ENCODE results near the gene FGD5.

The FGD5 gene

DNA sequence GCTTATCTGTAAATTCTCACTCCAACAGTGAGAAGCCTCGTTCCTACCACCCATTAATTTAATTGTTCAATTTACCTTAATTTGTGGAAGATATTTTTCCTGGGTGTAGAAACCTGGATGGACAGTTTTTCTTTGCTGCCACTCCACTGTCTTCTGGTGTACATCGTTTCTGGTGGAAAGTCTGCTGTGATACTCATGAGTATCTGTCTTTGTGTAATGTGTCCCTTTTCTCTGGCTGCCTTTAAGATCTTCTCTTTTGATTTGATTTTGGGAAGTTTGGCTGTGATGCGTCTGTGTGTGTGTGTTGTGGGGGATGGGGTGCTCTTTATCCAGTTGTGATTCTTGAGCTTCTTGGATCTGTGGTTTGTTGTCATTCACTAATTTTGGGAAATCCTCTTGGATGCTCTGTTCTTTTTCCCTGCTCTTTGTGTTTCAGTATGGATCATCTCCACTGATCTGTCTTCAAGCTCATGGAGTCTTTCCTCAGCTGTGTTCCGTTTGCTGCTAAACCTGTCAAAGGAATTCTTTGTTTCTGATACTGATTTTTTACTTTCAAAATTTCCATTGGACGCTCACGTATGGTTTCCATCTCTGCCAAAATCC lies 86.4 kb downstream of the FGD5 start:
- no peak overlapping the region for H3K27ac Mint-ChIP-seq
- no peaks in the 10 kb centered on the region for H3K27me3 Mint-ChIP-seq
- H3K36me3 Mint-ChIP-seq (ENCODE audit: low read depth), result no peaks in the 10 kb centered on the region
- no peaks in the 10 kb centered on the region for H3K4me1 Mint-ChIP-seq (ENCODE audit: low read depth)
- intact Hi-C loops (cut with micrococcal nuclease), result no loop called here
- H3K4me3 Mint-ChIP-seq, result no peak overlapping the region
- peaks cover 14% of the 10 kb centered on the region for H3K9me3 Mint-ChIP-seq

DNA sequence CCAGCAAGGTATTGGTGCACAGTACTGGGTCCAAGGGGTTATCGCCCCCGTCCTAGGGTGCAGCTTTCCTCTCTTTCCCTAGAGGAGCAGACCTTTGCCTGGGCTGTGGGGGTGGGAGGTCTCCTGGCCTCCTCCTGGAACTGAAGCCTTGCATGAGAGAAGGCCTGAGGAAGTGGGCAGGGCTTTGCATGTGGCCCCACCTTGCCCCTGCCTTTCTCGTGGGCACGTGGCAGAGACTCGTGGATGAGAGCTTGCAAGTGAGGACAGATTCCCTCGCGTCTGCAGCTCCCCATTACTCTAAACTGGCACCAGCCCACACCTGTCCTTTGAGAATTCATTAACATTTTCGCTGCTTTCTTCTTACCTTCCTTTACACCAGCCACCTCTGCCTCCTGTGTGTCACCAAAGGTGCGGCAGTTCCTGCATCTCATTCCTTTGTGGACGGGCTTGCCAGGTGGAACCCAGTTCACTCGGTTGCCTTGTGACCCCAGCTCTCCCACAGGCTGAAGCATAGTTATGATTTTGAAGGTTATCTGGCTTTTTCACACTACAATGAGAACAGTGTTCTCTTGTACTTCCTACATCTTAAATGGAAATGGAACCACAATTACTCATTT lies 87.7 kb downstream of the FGD5 start:
- intact Hi-C loops (cut with micrococcal nuclease), result no loop called here
- no peaks in the 10 kb centered on the region for H3K4me1 Mint-ChIP-seq (ENCODE audit: low read depth)
- no peak overlapping the region for H3K27ac Mint-ChIP-seq
- H3K27me3 Mint-ChIP-seq, result no peaks in the 10 kb centered on the region
- no peak overlapping the region for H3K4me3 Mint-ChIP-seq
- H3K9me3 Mint-ChIP-seq, result peaks cover 14% of the 10 kb centered on the region
- H3K36me3 Mint-ChIP-seq (ENCODE audit: low read depth), result no peaks in the 10 kb centered on the region

DNA sequence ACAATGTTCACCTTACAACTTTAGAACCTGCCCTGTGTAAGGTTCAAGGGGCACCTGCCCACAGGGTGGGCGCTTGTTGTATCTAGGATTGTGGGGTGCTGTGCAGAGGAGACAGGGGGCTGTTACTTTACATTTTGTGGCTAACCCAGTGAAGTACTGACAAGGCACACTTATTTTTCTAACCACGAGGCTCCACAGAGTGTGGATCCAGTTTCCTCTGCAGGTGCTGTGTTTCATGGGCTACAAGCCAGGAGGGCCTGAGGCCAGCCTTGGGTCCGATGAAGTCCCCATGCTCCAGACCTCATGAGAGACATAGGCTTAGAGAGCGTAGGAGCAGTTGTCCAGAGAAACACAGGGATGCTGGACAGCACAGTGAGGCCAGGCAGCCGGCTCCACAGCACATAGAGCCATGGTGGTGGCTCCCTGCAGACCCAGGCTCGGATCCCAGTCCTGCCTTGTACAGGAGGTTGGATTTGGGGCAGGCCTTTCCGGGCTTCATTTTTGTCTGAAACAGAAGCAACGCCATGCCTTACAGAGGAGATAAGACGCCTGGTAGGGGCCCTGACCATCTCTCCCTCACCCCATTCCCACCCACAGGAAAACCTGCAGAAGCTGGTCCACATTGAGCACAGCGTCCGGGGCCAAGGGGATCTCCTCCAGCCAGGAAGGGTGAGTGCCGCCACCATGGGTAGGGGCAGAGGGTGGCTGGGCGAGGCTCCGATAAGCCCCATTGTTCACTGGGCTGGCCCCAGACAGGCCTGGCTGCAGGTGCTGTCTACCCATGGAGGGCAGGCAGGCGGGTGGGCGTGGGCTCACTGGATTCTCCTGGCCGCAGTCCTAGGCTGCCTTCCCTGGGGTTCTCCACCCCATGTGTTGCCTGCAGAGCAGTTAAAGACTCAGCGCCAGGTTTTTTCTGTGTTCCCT lies 88.5 kb downstream of the FGD5 start:
- no peaks in the 10 kb centered on the region for H3K4me1 Mint-ChIP-seq (ENCODE audit: low read depth)
- H3K9me3 Mint-ChIP-seq, result peaks cover 14% of the 10 kb centered on the region
- intact Hi-C loops (cut with micrococcal nuclease), result no loop called here
- H3K36me3 Mint-ChIP-seq (ENCODE audit: low read depth), result no peaks in the 10 kb centered on the region
- H3K27me3 Mint-ChIP-seq, result no peaks in the 10 kb centered on the region
- H3K27ac Mint-ChIP-seq, result no peak overlapping the region
- no peak overlapping the region for H3K4me3 Mint-ChIP-seq

DNA sequence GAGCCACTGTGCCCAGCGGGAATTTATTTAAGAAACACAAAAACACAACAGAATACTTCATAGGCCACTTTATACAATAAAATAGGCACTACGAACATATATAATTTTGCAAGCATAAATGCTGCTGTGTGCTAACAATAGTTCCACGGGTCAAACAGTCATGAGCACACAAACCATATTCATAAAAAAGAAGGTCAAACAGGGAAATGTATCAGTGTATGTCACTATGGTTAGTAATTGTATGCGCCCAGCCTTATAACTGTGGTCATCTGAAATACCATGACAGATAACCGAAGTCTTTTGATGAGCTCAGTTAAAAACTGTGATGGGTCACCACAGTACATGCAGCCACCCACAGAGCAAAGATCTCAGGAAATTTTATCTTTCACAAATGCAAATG lies 90.5 kb downstream of the FGD5 start:
- peaks cover 14% of the 10 kb centered on the region for H3K9me3 Mint-ChIP-seq
- no peaks in the 10 kb centered on the region for H3K4me1 Mint-ChIP-seq (ENCODE audit: low read depth)
- H3K27me3 Mint-ChIP-seq, result no peaks in the 10 kb centered on the region
- H3K4me3 Mint-ChIP-seq, result no peak overlapping the region
- H3K27ac Mint-ChIP-seq, result no peak overlapping the region
- H3K36me3 Mint-ChIP-seq (ENCODE audit: low read depth), result no peaks in the 10 kb centered on the region
- intact Hi-C loops (cut with micrococcal nuclease), result no loop called here

DNA sequence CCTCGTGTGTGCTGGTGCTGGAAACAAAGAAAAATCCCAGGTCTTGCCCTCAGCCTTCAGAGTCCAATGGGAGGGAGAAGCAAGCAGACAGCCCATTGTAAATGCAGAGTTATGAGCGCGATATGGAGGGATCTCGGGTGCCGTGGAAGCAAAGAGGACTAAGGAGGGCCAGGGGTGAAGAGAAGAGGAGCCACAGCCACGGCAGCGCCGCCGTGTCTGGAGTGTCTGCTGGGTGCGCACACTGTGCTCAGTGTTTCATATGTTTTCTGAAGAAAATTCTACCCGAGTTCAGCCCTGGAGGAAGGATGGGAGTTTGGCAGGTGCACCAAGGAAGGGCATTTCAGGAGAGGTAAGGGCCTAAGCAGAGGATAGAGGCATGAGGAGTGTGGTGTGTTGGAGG lies 92.9 kb downstream of the FGD5 start:
- intact Hi-C loops (cut with micrococcal nuclease), result no loop called here

DNA sequence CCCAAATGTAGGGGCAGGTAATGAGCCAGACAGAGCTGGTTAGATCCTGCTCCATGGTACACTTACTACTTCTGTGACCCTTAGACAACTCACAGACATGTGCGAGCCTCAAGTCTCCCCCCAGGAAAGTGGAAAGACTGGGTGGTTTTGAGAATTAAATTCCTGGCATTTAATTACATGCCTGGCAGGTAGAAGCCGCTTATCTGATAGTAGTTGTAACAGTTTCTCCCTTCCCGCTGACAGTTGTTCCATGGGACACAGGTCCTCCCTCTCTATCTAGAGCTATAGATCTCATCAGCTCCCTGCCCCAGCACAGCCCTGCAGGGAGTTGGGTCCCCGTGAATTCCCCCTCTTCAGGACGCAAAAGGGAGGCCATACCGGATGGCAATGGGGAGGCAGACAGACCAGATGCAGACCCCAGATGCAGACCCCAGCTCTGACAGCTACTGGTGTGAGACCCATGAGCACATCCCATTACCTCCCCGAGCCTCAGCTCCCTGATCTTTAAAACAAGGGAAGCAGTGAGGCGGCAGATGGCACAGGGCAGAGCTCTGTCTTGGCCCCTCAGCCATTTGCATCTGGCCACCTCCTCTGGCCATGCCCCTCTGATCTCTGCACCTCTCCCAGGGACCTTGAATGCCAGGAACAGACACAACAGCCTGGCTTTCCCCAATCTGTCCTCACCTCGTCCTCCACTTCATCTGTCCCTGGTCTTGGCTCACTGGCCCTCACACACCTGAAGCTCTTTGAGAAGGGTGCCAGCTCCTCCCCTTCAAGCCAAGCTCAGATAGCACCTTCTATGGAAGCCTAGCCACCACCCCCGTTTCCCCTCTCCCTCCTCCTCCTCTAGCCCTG lies 94.5 kb downstream of the FGD5 start:
- H3K27me3 Mint-ChIP-seq, result no peaks in the 10 kb centered on the region
- H3K27ac Mint-ChIP-seq, result no peak overlapping the region
- no peaks in the 10 kb centered on the region for H3K9me3 Mint-ChIP-seq
- intact Hi-C loops (cut with micrococcal nuclease), result no loop called here
- no peak overlapping the region for H3K4me3 Mint-ChIP-seq
- no peaks in the 10 kb centered on the region for H3K4me1 Mint-ChIP-seq (ENCODE audit: low read depth)
- no peaks in the 10 kb centered on the region for H3K36me3 Mint-ChIP-seq (ENCODE audit: low read depth)

More for the DNA sequence above, 92.9 kb downstream of the FGD5 start:
- H3K4me3 Mint-ChIP-seq, result no peak overlapping the region
- no peaks in the 10 kb centered on the region for H3K27me3 Mint-ChIP-seq
- no peak overlapping the region for H3K27ac Mint-ChIP-seq
- H3K4me1 Mint-ChIP-seq (ENCODE audit: low read depth), result no peaks in the 10 kb centered on the region
- H3K9me3 Mint-ChIP-seq, result no peaks in the 10 kb centered on the region
- no peaks in the 10 kb centered on the region for H3K36me3 Mint-ChIP-seq (ENCODE audit: low read depth)

DNA sequence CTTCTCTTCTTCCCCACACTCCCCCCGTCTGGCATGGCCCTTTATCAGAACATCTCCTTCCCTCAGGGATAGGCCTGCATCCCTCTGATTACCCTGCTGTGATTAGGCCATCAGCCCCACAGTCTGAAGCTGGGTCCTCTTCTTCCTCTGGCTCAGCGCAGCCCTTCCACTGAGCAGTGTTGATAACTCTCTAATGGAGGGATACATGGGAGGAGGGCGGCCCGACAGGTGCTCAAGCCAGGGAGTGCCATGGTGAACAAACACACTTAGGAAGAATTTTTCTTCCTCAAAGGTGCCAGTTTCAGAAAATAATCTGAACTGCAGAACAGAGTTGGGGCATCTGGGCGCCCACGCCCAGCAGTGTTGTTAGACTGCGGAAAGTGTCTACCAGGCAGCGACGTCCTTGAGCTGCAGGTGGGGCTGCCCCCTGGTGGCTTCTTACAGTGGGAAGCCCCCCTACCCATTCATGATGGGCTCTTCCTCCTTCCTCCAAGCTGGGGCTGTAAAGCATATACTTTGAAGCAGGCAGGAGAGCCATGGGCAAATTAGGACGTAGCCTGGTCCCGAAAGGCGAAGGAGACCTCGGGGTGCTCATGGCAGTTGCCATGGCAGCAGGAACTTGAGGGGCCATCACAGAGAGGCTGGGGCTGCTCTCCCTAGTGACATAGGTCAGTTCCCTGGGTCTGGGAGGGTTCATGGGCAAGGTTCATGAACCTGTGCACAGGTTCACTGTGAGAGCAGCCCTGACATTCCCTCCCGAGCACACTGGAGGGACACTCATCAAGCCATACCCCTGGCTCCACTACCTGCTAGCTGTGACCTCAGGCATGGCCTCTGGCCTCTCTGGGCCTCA lies 95.4 kb downstream of the FGD5 start:
- Mint-ChIP-seq H3K4me3 (no peak overlapping the region), H3K27ac (no peak overlapping the region), H3K27me3 (no peaks in the 10 kb centered on the region), H3K4me1 (ENCODE audit: low read depth) (no peaks in the 10 kb centered on the region), H3K9me3 (no peaks in the 10 kb centered on the region), H3K36me3 (ENCODE audit: low read depth) (no peaks in the 10 kb centered on the region)
- intact Hi-C loops (cut with micrococcal nuclease), result no loop called here

DNA sequence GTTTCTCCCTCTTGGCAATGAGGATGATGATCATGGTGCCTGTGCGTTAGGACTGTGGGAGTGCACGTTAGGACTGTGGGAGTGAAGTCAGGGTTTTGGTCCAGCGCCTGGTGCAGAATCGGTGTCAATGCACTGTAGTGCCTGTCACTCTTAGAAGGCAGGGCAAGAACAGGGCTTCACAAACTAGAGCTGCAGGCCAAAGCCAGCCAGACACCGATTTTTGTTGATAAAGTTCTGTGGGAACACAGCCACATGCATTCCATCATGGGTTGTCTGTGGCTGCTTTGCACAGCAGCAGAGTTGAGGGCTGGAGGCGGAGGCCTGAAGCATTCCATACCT lies 96.0 kb downstream of the FGD5 start:
- no peaks in the 10 kb centered on the region for H3K9me3 Mint-ChIP-seq
- H3K4me3 Mint-ChIP-seq, result no peak overlapping the region
- intact Hi-C loops (cut with micrococcal nuclease), result no loop called here
- no peaks in the 10 kb centered on the region for H3K4me1 Mint-ChIP-seq (ENCODE audit: low read depth)
- H3K36me3 Mint-ChIP-seq (ENCODE audit: low read depth), result no peaks in the 10 kb centered on the region
- H3K27me3 Mint-ChIP-seq, result no peaks in the 10 kb centered on the region
- no peak overlapping the region for H3K27ac Mint-ChIP-seq

DNA sequence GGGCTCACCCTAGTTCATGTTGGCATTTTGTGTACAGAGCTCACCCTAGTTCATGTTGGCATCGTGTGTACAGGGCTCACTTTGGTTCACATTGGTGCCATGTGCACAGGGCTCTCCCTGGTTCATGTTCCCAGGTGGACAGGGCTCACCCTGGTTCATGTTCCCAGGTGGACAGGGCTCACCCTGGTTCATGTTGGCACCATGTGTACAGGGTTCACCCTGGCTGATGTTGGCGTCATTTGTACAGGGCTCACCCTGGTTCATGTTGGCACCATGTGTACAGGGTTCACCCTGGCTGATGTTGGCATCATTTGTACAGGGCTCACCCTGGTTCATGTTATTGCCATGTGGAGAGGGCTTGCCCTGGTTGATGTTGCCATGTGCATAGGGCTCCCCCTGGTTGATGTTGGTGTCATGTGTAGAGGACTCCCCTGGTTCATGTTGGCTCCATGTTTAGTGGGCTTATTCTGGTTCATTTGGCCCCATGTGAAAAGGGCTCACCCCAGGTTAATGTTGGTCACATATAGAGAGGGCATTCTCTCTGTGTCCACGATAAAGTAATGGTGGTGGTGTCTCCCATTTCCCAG lies 97.0 kb downstream of the FGD5 start:
- H3K27me3 Mint-ChIP-seq, result no peaks in the 10 kb centered on the region
- H3K4me1 Mint-ChIP-seq (ENCODE audit: low read depth), result no peaks in the 10 kb centered on the region
- intact Hi-C loops (cut with micrococcal nuclease), result no loop called here
- no peak overlapping the region for H3K27ac Mint-ChIP-seq
- no peak overlapping the region for H3K4me3 Mint-ChIP-seq
- no peaks in the 10 kb centered on the region for H3K9me3 Mint-ChIP-seq
- no peaks in the 10 kb centered on the region for H3K36me3 Mint-ChIP-seq (ENCODE audit: low read depth)

DNA sequence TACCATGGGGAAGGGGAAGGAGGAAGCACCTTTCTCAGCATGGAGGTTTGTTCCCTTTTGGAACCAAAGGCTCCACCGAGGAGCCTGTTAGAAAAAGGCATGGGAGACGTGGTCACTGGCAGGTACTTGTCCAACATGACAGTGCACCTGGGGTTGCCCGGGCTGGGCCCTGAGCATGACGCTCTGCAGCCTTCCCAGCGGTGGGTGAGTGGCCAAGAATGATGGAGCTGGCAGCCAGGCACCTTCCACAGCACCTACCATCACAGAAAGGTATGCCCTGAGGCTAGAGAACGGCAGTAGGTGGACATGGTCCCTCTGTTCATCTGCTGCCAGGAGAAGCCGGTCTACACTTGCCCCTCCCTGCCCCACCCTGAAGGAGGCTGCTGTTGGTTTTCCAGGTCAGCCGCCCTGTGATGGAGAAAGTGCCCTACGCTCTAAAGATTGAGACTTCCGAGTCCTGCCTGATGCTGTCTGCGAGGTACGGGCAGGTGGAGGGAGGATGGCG lies 99.6 kb downstream of the FGD5 start:
- Mint-ChIP-seq H3K36me3 (ENCODE audit: low read depth) (no peaks in the 10 kb centered on the region), H3K9me3 (no peaks in the 10 kb centered on the region), H3K4me1 (ENCODE audit: low read depth) (no peaks in the 10 kb centered on the region), H3K4me3 (no peak overlapping the region), H3K27ac (no peak overlapping the region), H3K27me3 (no peaks in the 10 kb centered on the region)
- intact Hi-C loops (cut with micrococcal nuclease), result no loop called here

DNA sequence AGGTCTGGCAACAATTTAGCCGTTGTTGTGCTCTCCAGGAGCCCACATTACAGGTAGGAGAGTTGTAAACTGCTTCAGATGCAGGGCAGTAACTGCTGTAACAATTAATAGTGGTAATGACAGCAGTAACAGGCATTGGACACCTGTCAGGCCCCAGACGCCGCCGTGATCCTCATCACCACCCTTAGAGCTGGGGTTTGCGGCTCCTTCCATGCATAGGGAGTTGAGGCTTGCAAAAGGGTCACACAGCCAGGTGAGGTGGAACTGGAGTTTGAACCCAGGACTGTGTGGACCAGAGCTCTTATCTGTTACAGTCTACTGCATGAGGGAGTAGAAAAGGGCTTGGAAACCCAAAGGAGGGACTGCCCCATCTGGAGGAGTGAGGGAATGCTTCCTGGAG lies 101.8 kb downstream of the FGD5 start:
- Mint-ChIP-seq H3K4me3 (no peak overlapping the region), H3K27me3 (no peaks in the 10 kb centered on the region), H3K4me1 (ENCODE audit: low read depth) (no peaks in the 10 kb centered on the region), H3K27ac (no peak overlapping the region), H3K36me3 (ENCODE audit: low read depth) (no peaks in the 10 kb centered on the region), H3K9me3 (no peaks in the 10 kb centered on the region)
- intact Hi-C loops (cut with micrococcal nuclease), result loop anchor here (2.0 kb wide), 1 partner anchor 248 kb away; no protein-coding TSS in a partner anchor

DNA sequence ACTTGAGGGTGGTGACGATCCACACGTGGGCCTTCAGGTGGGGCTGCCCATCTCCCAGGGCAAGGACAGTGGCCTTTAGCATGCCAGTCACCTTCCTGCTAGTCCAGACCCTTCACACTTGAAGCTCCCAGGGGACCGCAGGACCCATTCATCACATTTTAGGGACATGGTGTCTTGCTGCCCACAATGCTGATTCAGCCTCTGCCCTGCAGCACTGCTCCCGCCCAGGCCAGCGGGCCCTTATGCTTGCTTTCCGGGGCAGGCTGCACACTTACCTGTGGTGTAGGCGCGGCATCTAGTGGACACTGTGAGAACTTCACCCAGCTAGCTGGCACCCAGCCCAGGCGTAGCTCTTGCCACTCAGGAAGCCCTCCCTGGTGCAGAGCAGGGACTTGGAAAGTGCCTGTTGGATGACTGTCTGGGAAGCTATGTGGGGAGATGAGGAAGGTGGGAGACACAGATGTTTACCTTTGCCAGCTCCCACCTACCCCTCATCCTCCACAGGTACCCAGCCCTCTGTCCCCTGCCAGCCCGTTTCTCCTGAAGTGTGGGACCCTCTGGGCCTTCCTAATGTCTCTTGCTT lies 102.4 kb downstream of the FGD5 start:
- intact Hi-C loops (cut with micrococcal nuclease), result loop anchor here (1.0 to 2.0 kb wide), 3 partner anchors 130 to 287 kb away; no protein-coding TSS in a partner anchor
- no peak overlapping the region for H3K4me3 Mint-ChIP-seq
- H3K27ac Mint-ChIP-seq, result no peak overlapping the region
- no peaks in the 10 kb centered on the region for H3K9me3 Mint-ChIP-seq
- H3K4me1 Mint-ChIP-seq (ENCODE audit: low read depth), result no peaks in the 10 kb centered on the region
- no peaks in the 10 kb centered on the region for H3K36me3 Mint-ChIP-seq (ENCODE audit: low read depth)
- no peaks in the 10 kb centered on the region for H3K27me3 Mint-ChIP-seq

Data from dendritic cell treated with granulocyte-macrophage colony-stimulating factor and Interleukin-4, amounts not matched to agents 40 ng/mL and 50 ng/mL, for 4 days (primary cell).